Measurements from ENCODE around the gene UBE3D.

The UBE3D gene

DNA sequence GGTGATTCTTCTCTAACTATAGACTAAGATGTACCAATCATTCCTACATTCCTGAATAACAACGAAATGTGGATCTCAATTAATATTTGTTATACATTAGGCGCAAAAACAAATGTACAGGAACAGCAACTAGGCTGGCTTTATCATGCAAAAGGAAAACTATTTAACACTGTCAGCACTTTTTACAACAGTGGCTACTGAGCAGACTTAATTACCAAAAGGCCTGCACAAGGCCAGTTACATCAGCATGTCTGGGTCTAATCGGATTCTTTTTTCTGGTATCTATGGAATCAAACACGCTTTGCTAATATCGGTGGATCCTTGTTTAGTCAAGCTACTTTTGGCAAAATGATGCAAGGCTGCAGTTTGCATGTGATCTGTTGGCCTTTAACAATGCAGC is 176.5 kb downstream of the UBE3D start:
- H3K9ac ChIP-seq = no peak overlapping the region
- no peaks in the 10 kb centered on the region for H3K36me3 ChIP-seq (ENCODE audit: insufficient read depth)
- H3K27me3 ChIP-seq (ENCODE audit: insufficient read depth, low read depth) = no peaks in the 10 kb centered on the region
- no peaks in the 10 kb centered on the region for H3K4me1 ChIP-seq (ENCODE audit: low read depth, poor library complexity, severe bottlenecking)
- H3K27ac ChIP-seq = no peak overlapping the region
- H3K79me2 ChIP-seq (ENCODE audit: insufficient read depth, low read depth) = no peaks in the 10 kb centered on the region
- no peak for TF ChIP-seq CTCF (conservative IDR thresholded peaks at IDR 0.05; ENCODE audit: low read depth, low read length)
- no peak overlapping the region for H3K4me2 ChIP-seq
- no peaks in the 10 kb centered on the region for H4K20me1 ChIP-seq (ENCODE audit: insufficient read depth)
- no peak overlapping the region for H3K4me3 ChIP-seq (IDR thresholded peaks at IDR 0.05; ENCODE audit: insufficient read depth, low read depth, low read length)
- no peak overlapping the region for H2AFZ ChIP-seq (ENCODE audit: low read depth)

DNA sequence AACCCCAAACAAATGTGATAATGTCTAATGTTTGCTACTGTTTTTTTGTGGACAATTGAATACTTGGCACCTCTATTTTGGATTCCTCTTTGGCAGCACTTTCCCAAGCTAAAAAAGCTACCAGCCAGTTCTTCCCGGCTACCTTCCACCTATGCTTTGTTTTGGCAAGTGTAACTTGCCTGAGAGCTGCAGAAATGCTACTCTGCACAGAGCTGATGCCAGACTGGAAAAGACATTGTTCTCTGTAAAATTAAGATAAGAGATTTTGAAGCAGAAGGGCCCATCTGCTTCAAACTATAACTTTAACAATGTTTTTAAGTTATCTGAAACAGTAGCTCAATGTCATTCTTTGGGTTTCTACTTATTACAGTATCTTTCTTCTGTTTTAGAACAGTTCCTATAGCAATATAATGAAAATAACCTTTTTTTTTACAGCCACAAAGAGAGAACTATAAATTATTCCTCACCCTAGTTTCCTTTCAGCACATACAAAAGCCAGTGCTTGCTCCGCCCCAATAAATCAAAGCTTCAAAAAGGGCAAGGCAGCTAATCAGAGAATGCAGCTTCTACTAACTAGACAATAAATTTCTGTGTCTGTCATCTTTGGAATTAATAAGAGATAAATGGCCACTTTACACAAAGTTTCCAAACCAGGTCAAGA is 183.1 kb downstream of the UBE3D start:
- no peaks in the 10 kb centered on the region for H3K79me2 ChIP-seq (ENCODE audit: insufficient read depth, low read depth)
- H3K4me1 ChIP-seq (ENCODE audit: low read depth, poor library complexity, severe bottlenecking) = no peaks in the 10 kb centered on the region
- no peak overlapping the region for H3K9ac ChIP-seq
- no peak overlapping the region for H3K27ac ChIP-seq
- no peak overlapping the region for H2AFZ ChIP-seq (ENCODE audit: low read depth)
- H3K4me3 ChIP-seq (IDR thresholded peaks at IDR 0.05; ENCODE audit: insufficient read depth, low read depth, low read length) = no peak overlapping the region
- no peak for TF ChIP-seq CTCF (conservative IDR thresholded peaks at IDR 0.05; ENCODE audit: low read depth, low read length)
- no peaks in the 10 kb centered on the region for H3K36me3 ChIP-seq (ENCODE audit: insufficient read depth)
- H3K27me3 ChIP-seq (ENCODE audit: insufficient read depth, low read depth) = no peaks in the 10 kb centered on the region
- H3K4me2 ChIP-seq = no peak overlapping the region
- no peaks in the 10 kb centered on the region for H4K20me1 ChIP-seq (ENCODE audit: insufficient read depth)

- H3K4me1 ChIP-seq (ENCODE audit: low read depth, poor library complexity, severe bottlenecking) = no peaks in the 10 kb centered on the region
- TF ChIP-seq CTCF (conservative IDR thresholded peaks at IDR 0.05; ENCODE audit: low read depth, low read length) = no peak
- H3K79me2 ChIP-seq (ENCODE audit: insufficient read depth, low read depth) = no peaks in the 10 kb centered on the region
- H4K20me1 ChIP-seq (ENCODE audit: insufficient read depth) = no peaks in the 10 kb centered on the region
- H3K27me3 ChIP-seq (ENCODE audit: insufficient read depth, low read depth) = no peaks in the 10 kb centered on the region
- H3K36me3 ChIP-seq (ENCODE audit: insufficient read depth) = no peaks in the 10 kb centered on the region
- no peak overlapping the region for H3K4me3 ChIP-seq (IDR thresholded peaks at IDR 0.05; ENCODE audit: insufficient read depth, low read depth, low read length)
- H3K27ac ChIP-seq = no peak overlapping the region
- no peak overlapping the region for H2AFZ ChIP-seq (ENCODE audit: low read depth)
- H3K9ac ChIP-seq = no peak overlapping the region
- no peak overlapping the region for H3K4me2 ChIP-seq
Observed at GRCh38 chr6:82881519-82881918, 184.1 kb downstream of the UBE3D start.

- H3K4me2 ChIP-seq = no peak overlapping the region
- no peaks in the 10 kb centered on the region for H3K4me1 ChIP-seq (ENCODE audit: low read depth, poor library complexity, severe bottlenecking)
- no peak for TF ChIP-seq CTCF (conservative IDR thresholded peaks at IDR 0.05; ENCODE audit: low read depth, low read length)
- H3K4me3 ChIP-seq (IDR thresholded peaks at IDR 0.05; ENCODE audit: insufficient read depth, low read depth, low read length) = no peak overlapping the region
- no peaks in the 10 kb centered on the region for H3K36me3 ChIP-seq (ENCODE audit: insufficient read depth)
- no peak overlapping the region for H3K9ac ChIP-seq
- H2AFZ ChIP-seq (ENCODE audit: low read depth) = no peak overlapping the region
- no peaks in the 10 kb centered on the region for H4K20me1 ChIP-seq (ENCODE audit: insufficient read depth)
- H3K27me3 ChIP-seq (ENCODE audit: insufficient read depth, low read depth) = no peaks in the 10 kb centered on the region
- H3K79me2 ChIP-seq (ENCODE audit: insufficient read depth, low read depth) = no peaks in the 10 kb centered on the region
- H3K27ac ChIP-seq = no peak overlapping the region
Observed at GRCh38 chr6:82878812-82879211, 186.8 kb downstream of the UBE3D start.

Measured in KMS-11 (cell line).